ENCODE measurements around the gene POLR1G.

- TF ChIP-seq, protein P1, sequence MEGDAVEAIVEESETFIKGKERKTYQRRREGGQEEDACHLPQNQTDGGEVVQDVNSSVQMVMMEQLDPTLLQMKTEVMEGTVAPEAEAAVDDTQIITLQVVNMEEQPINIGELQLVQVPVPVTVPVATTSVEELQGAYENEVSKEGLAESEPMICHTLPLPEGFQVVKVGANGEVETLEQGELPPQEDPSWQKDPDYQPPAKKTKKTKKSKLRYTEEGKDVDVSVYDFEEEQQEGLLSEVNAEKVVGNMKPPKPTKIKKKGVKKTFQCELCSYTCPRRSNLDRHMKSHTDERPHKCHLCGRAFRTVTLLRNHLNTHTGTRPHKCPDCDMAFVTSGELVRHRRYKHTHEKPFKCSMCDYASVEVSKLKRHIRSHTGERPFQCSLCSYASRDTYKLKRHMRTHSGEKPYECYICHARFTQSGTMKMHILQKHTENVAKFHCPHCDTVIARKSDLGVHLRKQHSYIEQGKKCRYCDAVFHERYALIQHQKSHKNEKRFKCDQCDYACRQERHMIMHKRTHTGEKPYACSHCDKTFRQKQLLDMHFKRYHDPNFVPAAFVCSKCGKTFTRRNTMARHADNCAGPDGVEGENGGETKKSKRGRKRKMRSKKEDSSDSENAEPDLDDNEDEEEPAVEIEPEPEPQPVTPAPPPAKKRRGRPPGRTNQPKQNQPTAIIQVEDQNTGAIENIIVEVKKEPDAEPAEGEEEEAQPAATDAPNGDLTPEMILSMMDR (IDR thresholded peaks at IDR 0.05): no peak
- TF ChIP-seq POLR2A (IDR thresholded peaks at IDR 0.05): no peak
Observed at GRCh38 chr19:45408121-45408520, 1.7 kb downstream of the POLR1G start.

Measured in stomach (tissue), 4 donors.